IPS-18a (cell line): ENCODE measurements around the gene AGRN.
A peak's percentile ranks its signal among the peaks of the same experiment; 100 is the strongest.
"Not testable (repeated sequence)": the region's sequence is repeated elsewhere in the genome, so short reads cannot be mapped to it uniquely, and the experiment has no call there.

Experiments used
- H3K27ac ChIP-seq: one replicate; pipeline ENCODE4 v1.5.1; 2013; ENCODE audit warnings: low read length
- H3K27me3 ChIP-seq: one replicate; pipeline ENCODE4 v1.6.1; 2013; ENCODE audit warnings: mild to moderate bottlenecking, low read length; ENCODE audit not compliant: control insufficient read depth, insufficient read depth
- H3K36me3 ChIP-seq: one replicate; pipeline ENCODE4 v1.6.1; 2013; ENCODE audit warnings: low read depth, low read length; ENCODE audit not compliant: control insufficient read depth
- H3K4me1 ChIP-seq: one replicate; pipeline ENCODE4 v1.6.1; 2013; ENCODE audit warnings: low read depth, low read length; ENCODE audit not compliant: control insufficient read depth
- H3K4me3 ChIP-seq: one replicate; pipeline ENCODE4 v1.5.1; 2013; ENCODE audit warnings: low read length
- H3K9ac ChIP-seq: one replicate; pipeline ENCODE4 v1.6.1; 2013; ENCODE audit warnings: mild to moderate bottlenecking, low read length, moderate library complexity
- H3K9me3 ChIP-seq: one replicate; pipeline ENCODE4 v1.6.1; 2013; ENCODE audit warnings: low read depth, low read length; ENCODE audit not compliant: control insufficient read depth

AGRN gene

DNA sequence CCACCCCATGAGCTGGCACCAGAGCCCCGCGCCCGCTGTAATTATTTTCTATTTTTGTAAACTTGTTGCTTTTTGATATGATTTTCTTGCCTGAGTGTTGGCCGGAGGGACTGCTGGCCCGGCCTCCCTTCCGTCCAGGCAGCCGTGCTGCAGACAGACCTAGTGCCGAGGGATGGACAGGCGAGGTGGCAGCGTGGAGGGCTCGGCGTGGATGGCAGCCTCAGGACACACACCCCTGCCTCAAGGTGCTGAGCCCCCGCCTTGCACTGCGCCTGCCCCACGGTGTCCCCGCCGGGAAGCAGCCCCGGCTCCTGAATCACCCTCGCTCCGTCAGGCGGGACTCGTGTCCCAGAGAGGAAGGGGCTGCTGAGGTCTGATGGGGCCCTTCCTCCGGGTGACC, 35.1 kb downstream of the AGRN start:
- Histone ChIP-seq H3K4me1 (no peaks in the 10 kb centered on the region), H3K36me3 (peaks cover 24% of the 10 kb centered on the region)

DNA sequence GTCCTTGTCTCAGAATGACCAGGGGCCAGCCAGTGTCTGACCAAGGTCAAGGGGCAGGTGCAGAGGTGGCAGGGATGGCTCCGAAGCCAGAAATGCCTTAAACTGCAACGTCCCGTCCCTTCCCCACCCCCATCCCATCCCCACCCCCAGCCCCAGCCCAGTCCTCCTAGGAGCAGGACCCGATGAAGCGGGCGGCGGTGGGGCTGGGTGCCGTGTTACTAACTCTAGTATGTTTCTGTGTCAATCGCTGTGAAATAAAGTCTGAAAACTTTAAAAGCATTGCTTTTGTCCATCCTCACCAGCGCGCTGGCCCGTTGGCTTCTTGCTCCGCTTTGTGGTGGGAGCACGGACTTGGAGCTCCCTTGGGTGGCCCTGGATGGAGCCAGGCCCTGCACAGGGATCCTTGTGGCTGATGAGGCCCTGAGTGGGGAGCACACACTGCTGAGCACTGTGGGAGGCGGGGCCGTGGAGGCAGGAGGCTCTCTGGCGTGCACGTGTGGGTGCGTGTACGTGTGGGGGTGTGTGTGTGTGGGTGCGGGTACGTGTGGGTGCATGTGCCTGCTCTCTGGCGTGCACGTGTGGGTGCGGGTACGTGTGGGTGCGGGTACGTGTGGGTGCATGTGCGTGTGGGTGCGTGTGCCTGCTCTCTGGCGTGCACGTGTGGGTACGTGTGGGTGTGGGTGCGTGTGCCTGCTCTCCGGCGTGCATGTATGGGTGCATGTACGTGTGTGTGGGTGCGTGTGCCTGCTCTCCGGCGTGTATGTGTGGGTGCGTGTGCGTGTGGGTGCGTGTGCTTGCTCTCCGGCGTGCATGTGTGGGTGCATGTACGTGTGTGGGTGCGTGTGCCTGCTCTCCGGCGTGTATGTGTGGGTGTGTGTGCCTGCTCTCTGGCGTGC, 36.2 kb downstream of the AGRN start:
- H3K9me3 ChIP-seq: no peaks in the 10 kb centered on the region
- H3K9ac ChIP-seq: no peak overlapping the region
- H3K36me3 ChIP-seq: peaks cover 24% of the 10 kb centered on the region
- no peak overlapping the region for H3K4me3 ChIP-seq
- H3K4me1 ChIP-seq: no peaks in the 10 kb centered on the region
- peaks cover 42% of the 10 kb centered on the region for H3K27me3 ChIP-seq
- H3K27ac ChIP-seq: no peak overlapping the region

More for the DNA sequence above, 35.1 kb downstream of the AGRN start:
- Histone ChIP-seq H3K9ac (no peak overlapping the region), H3K9me3 (no peaks in the 10 kb centered on the region), H3K27ac (no peak overlapping the region), H3K4me3 (no peak overlapping the region), H3K27me3 (peaks cover 31% of the 10 kb centered on the region)

DNA sequence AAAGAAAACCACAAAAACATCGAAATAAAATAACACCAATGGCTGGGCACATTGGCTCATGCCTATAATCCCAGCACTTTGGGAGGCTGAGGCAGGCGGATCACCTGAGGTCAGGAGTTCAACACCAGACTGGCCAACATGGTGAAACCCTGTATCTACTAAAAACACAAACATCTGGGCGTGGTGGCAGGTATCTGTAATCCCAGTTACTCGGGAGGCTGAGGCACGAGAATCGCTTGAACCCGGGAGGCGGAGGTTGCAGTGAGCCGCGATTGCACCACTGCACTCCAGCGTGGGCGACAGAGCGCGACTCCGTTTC, 37.8 kb downstream of the AGRN start:
- H3K27ac ChIP-seq, H3K9me3 ChIP-seq, H3K4me1 ChIP-seq, H3K4me3 ChIP-seq, H3K9ac ChIP-seq: not testable (repeated sequence)
- peaks cover 59% of the 10 kb centered on the region for H3K27me3 ChIP-seq
- peaks cover 16% of the 10 kb centered on the region for H3K36me3 ChIP-seq

DNA sequence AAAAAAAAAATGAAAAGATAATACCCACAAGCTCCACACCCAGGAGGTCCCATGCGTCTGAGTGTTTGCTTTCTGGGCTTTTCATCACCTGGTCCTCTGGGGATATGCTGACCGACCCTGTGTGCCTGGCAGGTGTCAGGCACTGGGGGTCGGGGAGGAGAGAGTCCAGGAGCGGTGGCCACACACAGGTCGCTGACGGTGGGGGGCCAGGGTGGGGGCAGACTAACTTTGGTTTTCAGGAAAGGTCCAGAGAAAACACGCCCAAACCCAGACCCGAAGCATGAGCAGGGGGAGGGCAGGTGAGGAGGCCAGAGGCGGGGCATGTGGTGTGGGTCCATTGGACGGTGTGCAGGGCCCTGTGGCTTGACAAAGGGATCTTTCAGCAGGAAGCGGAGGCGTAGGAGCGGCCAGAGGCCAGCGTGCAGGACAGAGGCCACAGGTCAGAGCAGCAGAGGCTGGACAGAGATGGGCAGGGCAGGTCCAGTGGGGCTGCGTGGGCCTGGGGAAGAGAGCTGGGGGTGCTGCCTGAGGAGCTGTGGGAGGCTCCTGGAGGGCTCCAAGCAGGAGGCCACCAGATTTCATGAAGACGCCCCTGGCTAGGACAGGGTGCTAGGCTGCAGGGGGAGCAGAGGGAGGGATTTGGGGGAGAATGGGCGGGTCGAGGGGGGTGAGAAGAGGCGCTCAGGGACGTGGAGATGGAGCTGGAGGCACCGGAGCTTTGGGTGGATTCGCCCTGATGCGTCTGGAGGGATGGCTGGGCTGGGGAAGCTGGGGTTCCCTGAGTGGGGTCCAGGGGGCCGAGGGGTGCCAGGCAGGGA, 38.4 kb downstream of the AGRN start:
- no peak overlapping the region for H3K27ac ChIP-seq
- H3K4me3 ChIP-seq: peak overlapping the region; percentile 58

DNA sequence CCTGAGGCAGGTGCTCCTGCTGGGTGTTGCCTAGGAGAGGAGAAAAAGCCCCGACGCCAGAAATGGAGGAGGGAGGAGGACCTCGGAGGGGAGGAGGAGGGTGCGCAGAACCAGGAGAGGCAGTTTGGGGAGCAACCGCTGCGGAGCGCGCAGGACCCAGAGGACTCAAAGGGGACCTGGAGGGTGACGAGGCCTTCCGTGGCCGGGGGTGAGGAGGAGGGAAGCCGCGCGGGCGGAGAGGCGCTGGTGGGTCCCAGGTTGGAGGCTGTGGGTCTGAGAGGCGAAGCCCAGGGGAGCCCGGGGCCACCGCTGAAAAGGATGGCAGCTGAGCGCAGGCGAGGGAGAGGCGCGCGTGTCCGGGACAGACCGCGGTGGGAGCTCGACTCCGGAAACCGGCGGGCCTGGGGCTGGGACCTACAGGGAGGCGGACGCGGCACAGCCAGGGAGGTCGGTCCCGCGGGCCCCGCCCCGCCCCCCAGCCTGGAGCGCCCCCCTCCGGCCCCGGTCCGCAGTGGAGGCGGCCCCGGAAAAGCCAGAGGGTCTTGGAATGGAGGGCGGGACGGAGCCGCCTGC, 39.1 kb downstream of the AGRN start:
- no peak overlapping the region for H3K9ac ChIP-seq
- H3K4me3 ChIP-seq: peak overlapping the region; percentile 58
- no peak overlapping the region for H3K27ac ChIP-seq
- H3K9me3 ChIP-seq: no peaks in the 10 kb centered on the region
- peaks cover 6% of the 10 kb centered on the region for H3K36me3 ChIP-seq
- peaks cover 72% of the 10 kb centered on the region for H3K27me3 ChIP-seq
- H3K4me1 ChIP-seq: peaks cover 2% of the 10 kb centered on the region

More for the DNA sequence above, 38.4 kb downstream of the AGRN start:
- peaks cover 12% of the 10 kb centered on the region for H3K36me3 ChIP-seq
- no peaks in the 10 kb centered on the region for H3K9me3 ChIP-seq
- H3K9ac ChIP-seq: no peak overlapping the region
- peaks cover 65% of the 10 kb centered on the region for H3K27me3 ChIP-seq
- no peaks in the 10 kb centered on the region for H3K4me1 ChIP-seq

DNA sequence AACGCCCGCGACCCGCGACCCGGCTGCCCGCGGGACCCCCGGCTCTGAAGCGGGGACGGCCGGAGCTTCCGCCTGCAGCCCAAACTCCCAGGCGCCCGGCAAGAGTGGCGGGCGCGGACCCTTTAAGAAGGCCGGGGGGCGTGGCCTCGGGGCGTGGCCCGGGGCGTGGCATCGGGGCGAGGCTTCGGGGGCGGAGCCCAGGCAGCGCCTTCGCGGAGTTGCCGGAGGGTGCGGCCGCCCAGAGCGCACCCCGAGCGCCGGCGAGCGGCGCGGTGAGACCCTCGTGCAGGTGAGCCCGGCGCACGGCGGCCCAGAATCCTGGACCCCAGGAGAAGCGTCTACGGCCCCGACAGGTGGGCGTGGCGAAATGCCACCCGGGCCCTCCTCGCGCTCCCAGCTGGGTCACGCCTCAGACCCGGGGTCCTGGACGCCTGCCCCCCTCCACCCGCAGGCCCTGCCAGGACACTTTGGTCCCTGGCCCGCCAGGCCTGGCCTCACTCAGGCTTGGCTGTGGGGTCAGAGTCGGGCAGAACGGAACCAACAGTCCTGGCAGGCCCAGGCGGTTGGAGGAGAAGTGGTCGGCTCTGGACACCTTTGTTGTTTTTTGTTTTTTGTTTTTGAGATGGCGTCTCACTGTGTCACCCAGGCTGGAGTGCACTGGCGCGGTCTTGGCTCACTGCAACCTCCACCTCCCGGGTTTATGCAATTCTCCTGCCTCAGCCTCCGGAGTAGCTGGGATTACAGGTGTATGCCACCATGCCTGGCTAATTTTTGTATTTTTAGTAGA, 39.8 kb downstream of the AGRN start:
- peaks cover 2% of the 10 kb centered on the region for H3K36me3 ChIP-seq
- no peaks in the 10 kb centered on the region for H3K9me3 ChIP-seq
- peaks cover 6% of the 10 kb centered on the region for H3K4me1 ChIP-seq
- H3K27ac ChIP-seq: no peak overlapping the region
- H3K27me3 ChIP-seq: peaks cover 78% of the 10 kb centered on the region
- H3K9ac ChIP-seq: no peak overlapping the region
- peak overlapping the region; percentile 58 for H3K4me3 ChIP-seq

DNA sequence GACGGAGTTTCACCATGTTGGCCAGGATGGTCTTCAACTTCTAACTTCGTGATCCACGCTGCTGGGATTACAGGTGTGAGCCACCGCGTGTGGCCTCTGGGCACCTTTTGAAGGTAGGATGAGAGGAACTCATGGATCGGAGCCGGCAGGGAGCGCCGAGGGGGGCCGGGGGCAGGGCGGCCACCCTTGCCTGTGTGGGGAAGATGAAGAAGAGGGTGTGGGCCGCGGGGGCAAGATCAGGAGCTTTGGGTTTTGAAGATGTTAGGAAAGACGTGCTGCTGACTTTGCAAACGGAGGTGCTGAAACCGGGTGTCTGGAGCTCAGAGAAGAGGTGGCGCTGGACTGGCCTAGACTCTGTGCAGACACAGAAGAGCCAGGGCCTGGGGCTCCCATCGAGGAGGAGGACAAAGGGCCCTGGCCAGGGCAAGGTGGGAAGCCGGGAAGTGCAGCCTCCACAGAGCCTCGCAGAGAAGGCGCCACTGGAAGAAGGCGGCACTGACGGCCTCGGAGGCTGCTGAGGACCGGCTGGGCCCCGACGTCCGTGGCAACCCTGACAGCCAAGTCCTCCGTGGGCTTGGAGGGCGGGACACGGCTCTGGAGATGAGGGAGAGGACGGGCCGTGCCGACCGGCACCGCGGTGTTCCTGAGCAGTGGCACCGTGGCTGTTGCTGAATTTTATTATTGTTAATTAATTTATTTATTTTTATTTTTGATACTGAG, 40.5 kb downstream of the AGRN start:
- H3K9me3 ChIP-seq: no peaks in the 10 kb centered on the region
- peaks cover 6% of the 10 kb centered on the region for H3K4me1 ChIP-seq
- no peak overlapping the region for H3K27ac ChIP-seq
- peak overlapping the region; percentile 58 for H3K4me3 ChIP-seq
- H3K27me3 ChIP-seq: peaks cover 80% of the 10 kb centered on the region
- H3K9ac ChIP-seq: no peak overlapping the region
- H3K36me3 ChIP-seq: no peaks in the 10 kb centered on the region

DNA sequence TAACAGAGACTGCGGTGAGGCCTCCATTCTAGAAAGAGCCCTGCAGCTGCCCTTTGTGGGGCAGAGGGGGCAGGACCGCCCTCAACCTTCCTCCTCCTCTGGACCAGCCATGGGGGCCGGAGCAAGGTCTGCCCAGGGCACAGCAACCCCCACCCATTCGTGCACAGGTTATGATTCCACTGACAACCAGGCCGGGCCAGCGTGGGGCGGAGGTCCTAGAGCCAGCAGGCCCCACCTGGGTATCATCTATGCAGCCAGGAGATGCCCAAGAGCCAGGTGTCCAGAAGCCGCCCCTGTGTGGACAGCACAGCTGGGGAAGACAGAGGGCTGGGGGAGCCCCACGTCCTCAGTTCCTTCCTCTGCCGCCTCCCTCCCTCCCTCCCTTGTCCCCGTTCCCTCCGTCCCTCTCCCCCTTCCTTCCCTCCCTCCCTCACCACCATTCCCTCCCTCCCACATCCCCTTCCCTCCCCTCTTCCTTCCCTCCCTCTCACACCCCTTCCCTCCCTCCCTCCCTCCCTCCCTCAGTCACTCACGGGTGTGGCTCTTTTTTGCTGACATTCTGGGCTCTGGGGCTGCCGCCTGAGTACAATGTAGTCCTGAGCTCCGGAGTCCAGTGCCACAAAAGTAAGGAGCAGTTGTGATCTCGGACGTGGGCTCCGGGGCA, 41.9 kb downstream of the AGRN start:
- H3K4me3 ChIP-seq: no peak overlapping the region
- no peak overlapping the region for H3K9ac ChIP-seq
- H3K27me3 ChIP-seq: peaks cover 84% of the 10 kb centered on the region
- H3K27ac ChIP-seq: no peak overlapping the region
- H3K4me1 ChIP-seq: peaks cover 6% of the 10 kb centered on the region
- no peaks in the 10 kb centered on the region for H3K36me3 ChIP-seq
- no peaks in the 10 kb centered on the region for H3K9me3 ChIP-seq

DNA sequence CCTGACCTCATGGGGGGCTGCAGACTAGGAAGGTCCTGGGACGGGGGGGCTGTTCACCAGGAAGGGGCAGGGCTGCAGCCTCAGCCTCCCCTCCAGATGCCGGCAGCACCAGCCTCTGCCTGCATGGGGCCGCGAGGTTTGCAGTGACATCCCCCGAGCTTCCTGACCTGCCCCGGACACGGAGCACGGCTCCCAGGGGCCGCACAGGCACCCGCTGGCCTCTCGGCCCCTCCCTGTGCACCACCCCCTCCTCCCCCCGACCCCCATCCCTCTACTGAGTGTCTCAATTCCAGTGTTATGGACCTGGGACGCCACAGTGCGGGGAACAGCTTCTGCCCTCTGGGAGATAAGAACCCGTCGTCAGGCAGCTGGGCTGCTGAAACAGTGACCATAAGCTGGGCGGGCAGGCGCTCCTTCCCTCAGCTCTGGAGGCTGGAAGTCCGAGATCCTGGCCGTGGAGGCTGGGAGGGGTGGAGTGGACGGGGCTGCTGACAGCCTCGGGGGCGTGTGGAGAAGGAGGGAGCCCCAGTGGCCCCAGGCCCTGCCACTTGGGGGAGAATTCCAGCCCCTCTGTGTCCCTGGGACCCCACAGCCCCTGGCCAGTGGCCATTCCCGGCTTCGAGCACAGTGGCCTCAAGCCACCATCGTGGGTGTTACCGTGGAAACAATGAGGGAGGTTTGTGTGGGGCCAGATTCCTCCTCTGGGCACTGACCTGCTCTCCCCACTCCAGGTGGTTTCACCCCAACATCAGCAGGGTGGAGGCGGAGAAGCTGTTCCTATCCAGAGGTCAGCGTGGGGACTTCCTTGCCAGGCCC, 42.6 kb downstream of the AGRN start:
- Histone ChIP-seq H3K4me3 (no peak overlapping the region), H3K27ac (no peak overlapping the region), H3K27me3 (peaks cover 80% of the 10 kb centered on the region), H3K36me3 (no peaks in the 10 kb centered on the region), H3K9ac (no peak overlapping the region), H3K4me1 (peaks cover 6% of the 10 kb centered on the region), H3K9me3 (no peaks in the 10 kb centered on the region)
